ENCODE measurements around the gene FBXO44.

GRCh38 chr1:11680270-11681070 lies 25.8 kb downstream of the FBXO44 start:
- TF ChIP-seq ZNF274 (IDR thresholded peaks at IDR 0.05; ENCODE audit: low read length), result no peak
- no peak for TF ChIP-seq ZNF274 (tag by site-specific recombination; IDR thresholded peaks at IDR 0.05; ENCODE audit: borderline replicate concordance)
- TF ChIP-seq, protein P1, sequence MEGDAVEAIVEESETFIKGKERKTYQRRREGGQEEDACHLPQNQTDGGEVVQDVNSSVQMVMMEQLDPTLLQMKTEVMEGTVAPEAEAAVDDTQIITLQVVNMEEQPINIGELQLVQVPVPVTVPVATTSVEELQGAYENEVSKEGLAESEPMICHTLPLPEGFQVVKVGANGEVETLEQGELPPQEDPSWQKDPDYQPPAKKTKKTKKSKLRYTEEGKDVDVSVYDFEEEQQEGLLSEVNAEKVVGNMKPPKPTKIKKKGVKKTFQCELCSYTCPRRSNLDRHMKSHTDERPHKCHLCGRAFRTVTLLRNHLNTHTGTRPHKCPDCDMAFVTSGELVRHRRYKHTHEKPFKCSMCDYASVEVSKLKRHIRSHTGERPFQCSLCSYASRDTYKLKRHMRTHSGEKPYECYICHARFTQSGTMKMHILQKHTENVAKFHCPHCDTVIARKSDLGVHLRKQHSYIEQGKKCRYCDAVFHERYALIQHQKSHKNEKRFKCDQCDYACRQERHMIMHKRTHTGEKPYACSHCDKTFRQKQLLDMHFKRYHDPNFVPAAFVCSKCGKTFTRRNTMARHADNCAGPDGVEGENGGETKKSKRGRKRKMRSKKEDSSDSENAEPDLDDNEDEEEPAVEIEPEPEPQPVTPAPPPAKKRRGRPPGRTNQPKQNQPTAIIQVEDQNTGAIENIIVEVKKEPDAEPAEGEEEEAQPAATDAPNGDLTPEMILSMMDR (tag by site-specific recombination; IDR thresholded peaks at IDR 0.05), result no peak
- TF ChIP-seq ZNF629 (tag by site-specific recombination; IDR thresholded peaks at IDR 0.05), result no peak
- TF ChIP-seq, protein P2, sequence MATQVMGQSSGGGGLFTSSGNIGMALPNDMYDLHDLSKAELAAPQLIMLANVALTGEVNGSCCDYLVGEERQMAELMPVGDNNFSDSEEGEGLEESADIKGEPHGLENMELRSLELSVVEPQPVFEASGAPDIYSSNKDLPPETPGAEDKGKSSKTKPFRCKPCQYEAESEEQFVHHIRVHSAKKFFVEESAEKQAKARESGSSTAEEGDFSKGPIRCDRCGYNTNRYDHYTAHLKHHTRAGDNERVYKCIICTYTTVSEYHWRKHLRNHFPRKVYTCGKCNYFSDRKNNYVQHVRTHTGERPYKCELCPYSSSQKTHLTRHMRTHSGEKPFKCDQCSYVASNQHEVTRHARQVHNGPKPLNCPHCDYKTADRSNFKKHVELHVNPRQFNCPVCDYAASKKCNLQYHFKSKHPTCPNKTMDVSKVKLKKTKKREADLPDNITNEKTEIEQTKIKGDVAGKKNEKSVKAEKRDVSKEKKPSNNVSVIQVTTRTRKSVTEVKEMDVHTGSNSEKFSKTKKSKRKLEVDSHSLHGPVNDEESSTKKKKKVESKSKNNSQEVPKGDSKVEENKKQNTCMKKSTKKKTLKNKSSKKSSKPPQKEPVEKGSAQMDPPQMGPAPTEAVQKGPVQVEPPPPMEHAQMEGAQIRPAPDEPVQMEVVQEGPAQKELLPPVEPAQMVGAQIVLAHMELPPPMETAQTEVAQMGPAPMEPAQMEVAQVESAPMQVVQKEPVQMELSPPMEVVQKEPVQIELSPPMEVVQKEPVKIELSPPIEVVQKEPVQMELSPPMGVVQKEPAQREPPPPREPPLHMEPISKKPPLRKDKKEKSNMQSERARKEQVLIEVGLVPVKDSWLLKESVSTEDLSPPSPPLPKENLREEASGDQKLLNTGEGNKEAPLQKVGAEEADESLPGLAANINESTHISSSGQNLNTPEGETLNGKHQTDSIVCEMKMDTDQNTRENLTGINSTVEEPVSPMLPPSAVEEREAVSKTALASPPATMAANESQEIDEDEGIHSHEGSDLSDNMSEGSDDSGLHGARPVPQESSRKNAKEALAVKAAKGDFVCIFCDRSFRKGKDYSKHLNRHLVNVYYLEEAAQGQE (tag by site-specific recombination; IDR thresholded peaks at IDR 0.05), result no peak
- TF ChIP-seq ZNF510 (tag by site-specific recombination; IDR thresholded peaks at IDR 0.05; ENCODE audit: insufficient replicate concordance), result no peak
- TF ChIP-seq ZNF140 (tag by site-specific recombination; IDR thresholded peaks at IDR 0.05), result no peak
- no peak for TF ChIP-seq ZNF830 (tag by site-specific recombination; IDR thresholded peaks at IDR 0.05; ENCODE audit: low read depth)
- TF ChIP-seq KLF1 (tag by site-specific recombination; IDR thresholded peaks at IDR 0.05), result no peak
